ENCODE data around the gene SDK2.

The SDK2 gene

DNA sequence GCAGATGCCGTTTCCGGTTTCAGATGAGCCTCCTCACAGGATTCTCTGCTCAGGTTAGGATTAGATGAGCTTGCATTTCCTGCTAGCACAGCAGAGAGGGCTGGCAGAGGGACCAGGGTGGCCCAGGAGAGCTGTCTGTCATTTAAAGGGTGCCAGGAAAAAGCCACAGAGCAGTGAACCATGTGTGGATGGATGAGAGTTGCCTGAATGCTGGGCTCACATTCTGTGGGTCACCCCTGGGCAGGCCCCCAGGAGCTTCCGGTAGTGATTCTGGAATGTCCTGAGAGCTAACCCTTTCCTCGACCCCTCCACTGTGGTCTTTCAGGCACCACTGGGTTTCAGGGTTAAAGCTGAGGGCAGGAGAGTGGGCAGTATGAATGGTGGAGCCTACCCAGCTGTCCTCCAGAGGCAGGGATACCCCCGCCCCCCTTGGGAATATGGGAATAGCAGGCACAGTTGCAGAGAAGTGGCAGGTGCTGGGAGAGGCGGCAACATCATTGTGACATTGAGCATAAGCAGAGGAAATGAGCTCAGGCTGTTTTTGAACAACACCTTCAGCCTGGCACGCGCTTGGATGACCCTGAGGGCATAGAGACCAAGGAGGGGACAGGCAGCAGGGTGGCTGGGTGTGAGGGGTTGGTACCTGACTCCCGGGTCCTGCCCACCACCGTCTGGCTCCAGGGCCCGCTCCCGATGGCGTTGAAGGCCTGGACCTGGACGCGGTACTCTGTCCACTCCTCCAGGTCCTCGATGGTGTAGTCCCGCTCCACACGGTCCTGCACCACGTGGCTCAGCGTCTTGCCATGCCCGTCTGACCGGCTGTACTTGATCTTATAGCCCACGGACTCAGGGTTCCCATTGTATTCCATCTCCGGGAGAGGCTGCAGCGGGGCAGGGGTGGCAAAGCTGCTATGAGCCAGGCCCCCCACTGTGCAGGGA, 249.5 kb downstream of the SDK2 start:
- no peak for DNase-seq (ENCODE audit: low read depth in 3 of 3)

DNA sequence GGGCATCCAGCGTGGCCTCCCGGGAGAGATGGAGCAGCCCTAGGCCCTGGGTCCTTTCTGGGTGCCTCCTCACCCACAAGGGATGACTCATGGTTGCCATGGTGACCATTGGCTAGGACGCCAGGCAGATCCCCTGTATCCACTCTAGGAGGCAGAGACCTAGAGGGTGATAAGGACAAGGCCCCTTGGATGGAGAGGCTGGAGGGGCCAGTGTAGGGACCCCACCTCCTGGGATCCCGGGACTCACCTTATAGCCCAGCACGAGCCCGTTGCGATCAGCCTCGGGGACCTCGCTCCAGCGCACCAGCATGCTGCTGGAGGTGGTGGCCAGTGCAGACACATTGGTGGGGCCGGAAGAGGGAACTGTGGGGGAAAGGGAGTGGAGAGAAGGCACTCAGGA, 250.3 kb downstream of the SDK2 start:
- DNase-seq (ENCODE audit: low read depth in 3 of 3), result no peak

GRCh38 chr17:73393381-73393780, 250.9 kb downstream of the SDK2 start:
- DNase-seq (ENCODE audit: low read depth in 3 of 3), result no peak

DNA sequence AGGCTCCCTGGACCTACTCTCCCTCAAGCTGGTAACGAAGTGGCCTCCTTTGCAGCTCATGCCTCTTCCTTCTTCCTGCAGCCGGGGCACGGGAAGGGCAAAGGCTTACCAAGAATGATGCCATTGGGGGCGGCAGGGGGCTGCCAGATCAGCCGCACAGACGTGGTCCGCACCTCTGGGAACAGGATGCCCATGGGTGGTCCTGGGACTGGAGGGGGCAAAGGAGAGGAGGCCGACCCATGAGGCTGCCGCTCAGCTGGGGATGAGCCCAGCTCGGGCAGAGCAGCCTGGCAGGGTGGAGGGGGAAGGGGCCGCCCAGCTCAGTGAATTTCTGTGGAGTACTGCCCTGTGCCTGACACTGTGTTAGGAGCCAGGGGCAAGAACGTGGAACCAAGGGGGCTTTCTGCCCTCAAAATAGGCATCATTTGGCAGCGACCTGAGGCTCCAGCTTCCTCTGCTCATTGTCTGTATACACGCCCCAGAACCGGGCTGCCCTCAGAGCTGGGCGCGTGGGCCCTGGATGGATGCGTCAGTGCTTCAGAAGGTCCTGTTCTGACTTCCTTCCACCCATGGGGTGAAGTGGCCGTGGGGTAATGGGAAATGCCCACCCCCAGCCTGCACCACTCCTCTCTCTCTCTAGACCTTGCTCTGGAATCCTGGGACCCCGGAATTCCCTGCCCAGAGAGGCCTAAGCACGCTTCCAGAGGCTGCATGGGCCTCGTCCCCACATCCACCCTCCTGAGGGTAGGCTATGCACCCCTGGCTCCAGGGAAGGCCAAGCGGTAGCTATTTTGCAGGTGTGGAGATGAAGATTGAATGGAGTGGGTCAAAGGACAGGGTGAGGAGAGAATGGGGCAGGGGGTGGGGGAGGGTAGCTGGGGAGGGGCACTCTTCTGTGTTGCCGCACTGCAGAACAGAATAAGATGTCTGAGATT, 252.6 kb downstream of the SDK2 start:
- no peak for DNase-seq (ENCODE audit: low read depth in 3 of 3)

- DNase-seq (ENCODE audit: low read depth in 3 of 3), result no peak
These were observed 253.4 kb downstream of the SDK2 start for GRCh38 chr17:73390851-73391250.

DNA sequence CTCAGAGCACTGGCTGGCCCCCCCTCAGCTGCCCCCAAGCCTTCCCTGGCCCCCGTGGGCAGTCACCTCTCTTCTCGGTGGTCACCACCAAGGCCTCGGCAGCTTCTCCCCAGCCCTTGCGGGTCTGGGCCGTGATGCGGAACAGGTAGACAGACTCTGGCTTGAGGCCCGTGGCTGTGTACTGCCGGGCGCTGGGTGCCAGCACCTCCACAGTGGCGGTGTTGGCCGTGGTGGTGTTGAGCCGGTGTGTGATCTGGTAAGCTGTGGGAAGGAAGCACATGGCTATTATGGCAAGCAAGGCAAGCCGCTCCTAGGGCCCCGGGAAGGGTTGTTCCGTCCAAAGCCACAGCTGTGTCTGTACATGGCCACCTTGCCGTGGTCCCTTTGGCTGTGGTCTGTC, 254.0 kb downstream of the SDK2 start:
- no peak for DNase-seq (ENCODE audit: low read depth in 3 of 3)

- no peak for DNase-seq (ENCODE audit: low read depth in 3 of 3)
These were observed 254.8 kb downstream of the SDK2 start for GRCh38 chr17:73389411-73389810.

DNA sequence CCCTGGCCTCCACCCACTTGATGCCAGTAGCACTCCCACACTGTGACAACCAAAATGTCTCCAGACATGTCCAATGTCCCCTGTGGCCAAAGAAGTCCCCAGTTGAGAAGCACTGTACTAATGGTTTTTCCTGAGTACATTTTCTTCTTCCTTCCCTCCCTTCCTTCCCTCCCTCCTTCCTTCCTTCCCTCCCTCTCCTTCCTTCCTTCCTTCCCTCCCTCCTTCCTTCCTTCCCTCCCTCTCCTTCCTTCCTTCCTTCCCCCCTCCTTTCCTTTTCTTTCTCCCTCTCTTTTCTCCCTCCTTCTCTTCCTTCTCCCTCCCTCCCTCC, 255.7 kb downstream of the SDK2 start:
- no peak for DNase-seq (ENCODE audit: low read depth in 3 of 3)

DNA sequence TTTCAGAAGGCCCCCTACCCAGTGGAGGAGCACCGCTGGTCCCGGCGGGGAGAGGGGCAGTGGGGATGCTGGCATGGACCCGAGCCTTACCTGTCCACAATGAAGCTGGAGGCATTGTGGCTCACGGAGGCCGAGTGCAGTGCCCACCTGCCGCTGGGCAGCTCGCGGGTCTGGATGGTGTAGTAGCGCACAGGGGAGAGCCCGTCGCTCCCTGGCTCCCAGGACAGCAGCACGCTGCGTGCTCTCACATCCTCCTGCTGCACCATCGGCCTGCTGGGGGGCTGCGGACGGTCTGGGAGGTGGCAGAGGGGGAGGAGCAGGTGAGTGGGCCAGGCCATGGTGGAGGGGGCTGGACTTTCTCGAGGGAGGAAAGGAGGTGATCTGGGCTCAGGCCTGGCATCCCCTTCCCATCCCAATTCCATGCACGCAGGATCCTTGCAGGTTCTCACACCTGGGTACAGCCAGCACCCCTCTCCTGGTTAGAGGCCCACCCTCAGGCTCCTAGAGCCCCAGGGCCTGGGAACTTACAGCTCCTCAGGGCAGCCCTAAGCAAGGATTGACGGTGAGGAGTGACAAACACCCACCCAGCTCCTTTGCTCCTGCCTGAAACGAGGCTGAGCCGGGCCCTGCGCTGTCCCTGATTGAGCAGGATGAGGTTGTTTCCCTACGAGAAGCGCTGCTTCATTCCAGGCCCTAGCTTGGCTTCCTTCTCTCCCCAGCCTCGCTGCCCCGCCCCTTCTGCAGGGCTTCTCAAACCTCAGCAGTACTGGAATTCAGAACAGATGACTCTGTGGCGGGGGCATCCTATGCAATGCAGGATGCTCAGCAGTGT, 256.3 kb downstream of the SDK2 start:
- DNase-seq (ENCODE audit: low read depth in 3 of 3), result no peak

GRCh38 chr17:73386561-73386960, 257.7 kb downstream of the SDK2 start:
- DNase-seq (ENCODE audit: low read depth in 3 of 3), result no peak

GRCh38 chr17:73384926-73385325, 259.3 kb downstream of the SDK2 start:
- no peak for DNase-seq (ENCODE audit: low read depth in 3 of 3)

- no peak for DNase-seq (ENCODE audit: low read depth in 3 of 3)
These were observed 263.7 kb downstream of the SDK2 start for GRCh38 chr17:73380439-73381106.

DNA sequence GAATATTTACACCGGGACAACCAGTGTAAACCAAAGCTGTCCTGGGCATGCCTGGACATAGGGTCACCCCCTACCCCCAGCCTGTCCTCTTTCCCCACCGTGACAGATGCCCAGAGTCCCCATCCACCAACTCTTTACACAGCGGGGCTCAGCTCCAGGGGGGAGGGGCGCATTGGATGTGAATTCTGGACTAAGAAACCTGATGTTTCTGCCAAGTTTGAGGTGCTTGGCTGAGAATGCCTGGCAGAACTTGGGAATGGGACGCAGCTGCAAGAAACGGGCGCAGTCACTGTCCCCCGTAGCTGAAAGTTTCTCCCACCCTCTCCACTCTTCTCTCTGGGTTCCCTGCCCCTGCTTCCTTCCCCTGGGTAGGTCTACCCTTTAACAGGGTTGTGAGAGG, 264.4 kb downstream of the SDK2 start:
- DNase-seq (ENCODE audit: low read depth in 3 of 3), result no peak

DNA sequence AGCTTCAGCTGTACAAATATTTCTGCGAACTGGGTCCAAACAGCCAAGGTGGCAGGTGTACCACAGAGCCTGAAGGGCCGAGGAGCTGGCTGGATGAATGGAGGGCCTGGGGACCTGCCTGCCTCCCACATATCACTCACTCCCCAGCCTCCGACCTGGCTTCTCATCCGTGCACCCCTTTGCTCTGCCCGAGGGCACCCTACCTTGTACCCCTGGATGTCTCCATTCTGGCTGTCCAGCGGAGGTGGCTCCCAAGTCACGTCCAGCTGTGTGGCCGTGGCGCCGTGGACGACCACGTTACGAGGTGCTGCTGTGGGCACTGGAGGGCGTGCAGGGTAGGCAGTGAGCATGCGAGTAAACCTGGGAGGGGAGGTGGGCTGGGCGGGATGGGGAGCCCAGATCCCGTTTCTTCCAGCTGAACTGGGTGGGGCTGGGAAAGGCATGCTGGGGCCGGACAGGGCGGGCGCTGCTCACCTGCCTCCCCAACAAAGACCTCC, 265.2 kb downstream of the SDK2 start:
- DNase-seq (ENCODE audit: low read depth in 3 of 3), result no peak

GRCh38 chr17:73376636-73377035, 267.6 kb downstream of the SDK2 start:
- DNase-seq (ENCODE audit: low read depth in 3 of 3), result no peak

GRCh38 chr17:73376152-73376551, 268.1 kb downstream of the SDK2 start:
- DNase-seq (ENCODE audit: low read depth in 3 of 3), result no peak

- DNase-seq (ENCODE audit: low read depth in 3 of 3), result no peak
These were observed 272.4 kb downstream of the SDK2 start for GRCh38 chr17:73371836-73372235.

GRCh38 chr17:73371285-73371684, 273.0 kb downstream of the SDK2 start:
- DNase-seq (ENCODE audit: low read depth in 3 of 3), result no peak

GRCh38 chr17:73369817-73370490, 274.3 kb downstream of the SDK2 start:
- DNase-seq (ENCODE audit: low read depth in 3 of 3), result peak; percentile 48 to 75 (median 69)

DNA sequence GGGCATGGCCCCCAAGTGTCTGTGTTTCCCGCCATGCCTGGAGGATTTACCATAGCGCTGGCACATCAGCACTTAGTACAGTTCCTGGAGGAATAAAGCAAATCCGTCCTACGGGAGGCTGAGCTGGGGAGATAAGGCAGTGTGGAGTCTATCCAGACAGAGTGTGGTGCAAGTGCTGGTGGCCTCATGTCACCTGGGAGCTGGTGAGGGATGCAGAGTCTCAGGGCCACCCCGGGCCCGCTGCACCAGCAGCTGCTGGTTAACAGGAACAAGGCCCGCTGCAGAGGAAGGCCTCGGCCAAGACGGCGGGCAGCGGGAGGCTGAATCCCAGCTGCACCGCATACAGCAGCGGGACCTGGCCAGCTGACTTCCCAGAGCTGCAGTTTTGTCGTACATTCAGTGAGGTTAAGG, 275.1 kb downstream of the SDK2 start:
- no peak for DNase-seq (ENCODE audit: low read depth in 3 of 3)

All from stimulated activated CD4-positive, alpha-beta T cell treated with anti-CD3 and anti-CD28 coated beads, TNF-alpha, amount 100 ng/mL, for 4 hours (primary cell).